Hepatic stellate cell (primary cell): ENCODE results near the gene LEPROT.
A peak's percentile ranks its signal among the peaks of the same experiment; 100 is the strongest.
"Not testable (repeated sequence)": the region's sequence is repeated elsewhere in the genome, so short reads cannot be mapped to it uniquely, and the experiment has no call there.

Source experiments
- DNase-seq: peaks from one replicate; pipeline ENCODE4 v3.0.0; 2011; ENCODE audit warnings: low spot score

Gene LEPROT, protein sequence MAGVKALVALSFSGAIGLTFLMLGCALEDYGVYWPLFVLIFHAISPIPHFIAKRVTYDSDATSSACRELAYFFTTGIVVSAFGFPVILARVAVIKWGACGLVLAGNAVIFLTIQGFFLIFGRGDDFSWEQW

DNA sequence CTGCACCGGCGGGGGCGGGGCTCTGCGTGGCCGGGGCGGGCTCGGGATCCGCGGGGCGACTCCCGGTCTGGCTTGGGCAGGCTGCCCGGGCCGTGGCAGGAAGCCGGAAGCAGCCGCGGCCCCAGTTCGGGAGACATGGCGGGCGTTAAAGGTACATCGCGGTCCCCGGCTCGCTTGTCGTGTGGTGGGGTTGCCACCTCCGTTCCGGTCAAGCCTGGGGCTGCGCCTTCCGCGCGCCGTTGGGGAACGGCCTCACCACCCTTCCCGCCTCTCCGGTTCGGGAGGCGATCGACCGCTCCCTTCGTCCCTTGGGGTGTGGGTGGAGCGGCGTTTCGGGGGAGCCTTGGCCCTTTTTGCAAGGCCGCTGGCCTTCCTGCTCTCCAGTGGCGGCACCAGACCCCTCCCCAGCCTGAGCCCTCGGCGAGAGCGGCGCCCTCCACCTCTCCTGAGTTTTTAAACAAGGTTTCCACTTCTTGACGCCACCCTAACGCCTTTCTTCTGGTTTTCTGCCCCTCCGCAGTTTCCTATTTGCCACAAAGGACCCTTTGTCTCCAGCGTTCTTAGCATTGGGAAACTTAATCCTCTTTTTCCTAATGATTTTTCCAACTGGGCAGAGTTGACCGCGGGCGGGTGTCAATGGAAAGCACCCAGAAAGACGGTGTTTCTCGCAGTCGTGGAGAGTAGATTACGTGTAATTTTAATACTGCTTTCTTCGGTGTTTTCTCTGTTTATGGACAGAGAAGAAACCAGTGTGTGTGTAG is at the start of gene LEPROT, which contains the start of gene LEPR:
Gene LEPROT, plus strand, starts transcription at position 79 of the 761 bp plus-strand sequence. Its CDS starts 57 bp downstream, at position 136.
Gene LEPR, plus strand, starts transcription at position 79 of the 761 bp plus-strand sequence. CDS start 144,898 bp downstream, outside the sequence.
- DNase-seq = no peak

DNA sequence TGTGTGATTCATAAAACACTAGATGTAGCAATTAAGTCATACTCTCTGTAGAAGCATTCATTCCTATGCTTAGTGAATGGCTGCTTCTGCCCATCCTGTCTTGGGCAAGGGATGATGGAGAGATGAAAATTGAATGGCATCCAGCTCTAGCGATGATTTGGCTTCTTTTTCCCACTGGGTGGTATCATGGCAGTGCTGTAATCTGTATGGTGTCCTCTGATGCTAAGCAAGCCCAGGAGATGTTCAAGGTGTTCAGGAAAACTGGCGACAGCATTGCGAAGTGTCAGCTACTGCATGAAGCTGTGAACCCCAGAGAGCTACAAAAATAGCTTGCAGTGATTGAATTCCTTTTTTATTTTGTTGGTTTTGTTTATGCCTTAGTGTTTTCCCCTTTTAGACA is 48.9 kb upstream of the LEPROT start:
- DNase-seq = no peak

DNA sequence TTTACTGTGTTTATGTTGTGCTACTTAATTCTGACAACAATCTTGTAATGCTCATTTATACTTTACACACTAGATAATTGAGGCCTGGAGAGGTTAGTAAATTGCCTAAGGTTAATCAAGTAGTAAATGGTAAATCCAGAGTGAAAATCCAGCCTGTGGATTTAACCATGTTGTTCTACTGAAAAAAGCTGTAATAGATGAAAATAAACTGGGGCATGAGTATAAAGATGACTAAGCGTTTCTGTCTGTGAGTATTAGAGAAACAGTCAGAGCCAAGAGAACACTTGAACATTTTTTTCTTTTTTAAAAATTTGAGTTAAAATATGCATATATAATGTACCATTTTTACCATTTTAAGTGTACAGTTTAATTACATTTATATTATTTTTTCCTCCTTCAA is 47.9 kb upstream of the LEPROT start:
- DNase-seq = peak; percentile 4

DNA sequence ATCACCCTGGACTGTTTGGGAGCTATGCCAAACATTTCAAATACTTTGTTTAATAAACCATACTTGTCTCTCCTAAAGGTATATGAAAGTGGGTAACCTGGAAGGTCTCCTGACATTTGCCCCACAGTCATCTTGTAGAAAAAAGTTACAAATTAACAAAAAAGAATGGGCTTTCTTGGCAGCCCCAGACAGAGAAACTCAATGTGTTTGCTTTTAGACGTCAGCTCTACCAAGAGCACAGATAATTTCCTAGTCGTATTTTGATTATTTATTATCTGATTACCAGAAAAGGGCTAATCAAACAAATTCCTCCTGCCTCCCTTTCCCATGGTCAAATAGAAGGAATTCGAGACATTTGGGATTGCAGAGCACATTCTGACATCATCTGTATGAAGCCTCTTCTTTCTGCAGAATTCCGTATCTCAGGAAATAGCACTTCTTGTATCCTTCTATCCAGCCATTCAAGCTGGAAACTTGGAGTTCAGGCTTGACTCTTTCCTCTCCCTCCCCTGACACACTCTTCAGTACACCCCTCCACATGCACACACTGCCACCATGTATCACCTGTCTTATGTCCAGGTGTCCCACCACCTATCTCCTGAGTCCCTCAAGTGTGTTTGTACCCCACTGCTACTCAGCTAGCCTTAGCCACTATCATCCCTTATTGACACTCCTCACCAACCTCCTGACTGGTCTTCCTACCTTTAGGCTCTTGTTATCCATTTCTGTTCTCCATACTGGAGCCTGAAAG is 42.8 kb upstream of the LEPROT start:
- DNase-seq = no peak

DNA sequence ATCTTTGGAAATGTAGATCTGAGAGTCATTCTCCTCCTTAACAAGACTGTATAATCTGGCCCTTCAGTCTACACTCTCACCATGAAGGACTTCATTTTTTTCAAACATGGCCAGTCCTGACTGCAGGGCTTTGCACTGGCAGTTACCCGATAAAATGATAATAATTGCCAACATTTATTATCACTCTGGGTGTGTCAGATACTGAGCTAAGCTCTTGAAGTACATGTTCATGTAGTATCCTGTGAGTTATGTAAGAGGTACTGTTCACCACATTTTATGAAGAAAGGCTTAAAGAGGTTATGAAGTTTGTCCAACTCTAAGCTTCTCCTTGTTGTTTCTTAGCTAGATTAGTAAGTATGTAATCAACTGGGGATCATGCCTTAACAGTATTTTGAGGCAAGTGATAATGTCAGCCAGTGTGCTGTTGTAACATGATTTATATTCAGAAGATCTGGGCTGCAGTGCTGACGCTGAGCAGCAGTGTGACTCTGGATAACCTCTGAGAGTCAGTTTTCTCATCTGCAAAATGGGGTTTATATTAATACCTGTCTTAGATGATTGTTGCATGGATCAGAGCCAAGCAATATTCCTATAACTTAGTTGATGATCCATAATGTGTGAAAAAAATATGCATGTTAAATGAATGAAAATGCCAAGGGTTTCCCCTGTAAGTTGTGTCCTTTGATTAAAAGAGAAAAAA is 42.1 kb upstream of the LEPROT start:
- DNase-seq = no peak

DNA sequence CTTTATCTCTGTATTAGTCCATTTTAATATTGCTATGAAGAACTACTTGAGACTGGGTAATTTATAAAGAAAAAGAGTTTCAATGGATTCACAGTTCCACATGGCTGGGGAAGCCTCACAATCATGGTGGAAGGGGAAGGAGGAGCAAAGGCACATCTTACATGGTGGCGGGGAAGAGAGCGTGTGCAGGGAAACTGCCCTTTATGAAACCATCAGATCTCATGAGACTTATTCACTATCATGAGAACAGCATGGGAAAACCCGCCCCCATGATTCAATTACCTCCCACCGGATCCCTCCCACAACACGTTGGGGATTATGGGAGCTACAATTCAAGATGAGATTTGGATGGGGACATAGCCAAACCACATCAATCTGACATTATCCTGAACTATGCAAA is 36.0 kb upstream of the LEPROT start:
- DNase-seq = not testable (repeated sequence)

DNA sequence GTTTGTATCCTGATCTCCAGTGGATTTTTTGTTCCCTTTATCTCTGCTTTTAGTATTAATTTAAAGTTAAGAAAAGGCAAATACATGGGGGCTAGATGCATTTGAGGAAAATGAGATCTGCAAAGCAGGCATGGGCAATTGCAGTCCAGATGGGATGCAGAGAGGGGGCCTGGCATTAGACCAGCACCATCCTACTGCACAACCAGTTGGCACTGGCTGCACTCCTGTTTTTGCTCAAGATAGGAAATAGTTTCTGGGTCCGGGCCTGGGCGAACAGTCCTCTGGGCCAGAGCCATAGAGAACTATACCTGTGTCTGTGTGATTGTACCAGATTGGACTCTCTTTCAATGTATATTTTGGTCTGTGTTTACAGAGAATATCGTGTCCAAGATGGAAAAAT is 34.0 kb upstream of the LEPROT start:
- DNase-seq = no peak

DNA sequence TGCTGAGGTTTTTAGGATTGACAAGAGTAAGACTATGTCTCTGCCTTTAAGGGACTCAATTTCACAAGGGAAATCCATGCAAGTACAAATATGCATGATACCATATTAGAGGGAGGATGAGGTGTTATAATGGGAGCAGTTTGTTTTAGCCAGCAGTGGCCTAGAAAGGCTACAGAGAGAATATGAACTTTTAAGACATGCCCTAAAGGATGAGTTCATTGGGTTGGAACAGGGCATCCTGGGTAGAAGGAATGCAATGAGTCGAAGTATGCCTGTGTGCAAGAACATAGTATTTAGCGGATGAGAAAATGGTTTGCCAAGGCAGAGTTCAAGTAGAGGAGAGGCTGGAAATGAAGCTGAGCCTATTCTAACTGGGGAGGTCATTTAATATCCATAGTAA is 32.6 kb upstream of the LEPROT start:
- no peak for DNase-seq

DNA sequence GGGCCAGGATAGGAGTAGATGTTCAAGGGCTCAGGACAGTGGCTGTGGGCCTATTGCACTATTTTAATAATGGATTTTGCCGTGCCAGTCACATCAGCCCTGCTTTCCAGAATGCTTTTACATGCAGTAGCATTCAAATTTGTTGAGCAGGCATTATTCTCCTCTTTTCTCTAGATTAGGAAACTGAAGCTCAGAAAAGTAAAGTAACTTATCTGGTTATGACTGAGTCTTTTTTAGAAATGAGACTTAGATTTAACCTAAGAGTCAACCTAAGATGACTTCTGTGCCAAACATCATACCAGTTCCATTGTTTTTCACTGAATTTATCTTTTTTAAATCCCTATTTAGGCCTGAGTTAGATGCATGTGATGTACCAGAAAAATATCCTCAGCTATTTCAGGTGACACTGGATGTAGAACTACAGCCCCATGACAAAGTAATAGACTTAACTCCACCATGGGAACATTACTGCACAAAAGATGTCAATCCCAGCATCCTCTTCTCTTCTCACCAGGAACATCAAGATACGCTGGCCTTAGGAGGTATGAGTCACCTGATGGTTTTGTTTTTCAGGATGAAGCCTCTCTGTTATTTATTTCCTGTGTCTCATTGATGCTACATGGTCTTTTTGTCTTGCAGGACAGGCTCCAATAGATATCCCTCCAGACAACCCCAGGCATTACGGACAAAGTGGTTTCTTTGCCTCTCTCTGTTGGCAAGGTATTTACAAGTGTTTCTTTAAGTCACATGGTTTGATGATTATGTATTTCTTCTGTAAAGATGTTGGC is 31.4 kb upstream of the LEPROT start:
- DNase-seq = no peak

DNA sequence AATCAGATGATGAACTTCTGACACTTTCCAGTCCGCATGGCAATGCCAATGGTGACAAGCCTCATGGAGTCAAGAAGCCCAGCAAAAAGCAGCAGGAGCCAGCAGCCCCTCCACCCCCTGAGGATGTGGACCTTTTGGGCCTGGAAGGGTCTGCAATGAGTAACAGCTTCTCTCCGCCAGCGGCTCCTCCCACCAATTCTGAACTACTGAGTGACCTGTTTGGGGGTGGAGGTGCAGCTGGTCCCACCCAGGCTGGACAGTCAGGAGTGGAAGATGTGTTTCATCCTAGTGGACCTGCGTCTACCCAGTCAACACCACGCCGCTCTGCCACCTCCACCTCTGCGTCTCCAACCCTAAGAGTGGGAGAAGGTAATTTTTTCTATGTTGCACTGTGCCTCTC is 28.0 kb upstream of the LEPROT start:
- no peak for DNase-seq

DNA sequence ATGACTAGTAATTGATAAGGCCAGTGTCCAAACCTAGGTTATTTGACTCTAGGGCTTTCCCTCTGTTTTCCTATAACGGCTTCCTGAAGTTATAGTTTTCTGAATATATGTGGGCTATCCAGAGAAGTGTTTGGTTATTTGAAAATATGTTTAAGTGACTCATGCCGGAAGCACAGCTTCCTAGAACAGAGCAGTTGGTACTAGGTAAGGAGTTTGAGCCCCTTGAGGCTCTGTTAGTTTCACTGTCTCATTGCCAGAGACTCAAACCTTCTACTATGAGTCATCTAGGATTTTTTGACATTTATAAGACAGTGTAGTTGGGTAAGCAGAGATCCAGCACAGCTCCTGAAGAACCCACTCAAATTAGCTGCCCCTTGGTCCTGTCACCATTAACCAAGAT is 27.1 kb upstream of the LEPROT start:
- peak; percentile 9 for DNase-seq

DNA sequence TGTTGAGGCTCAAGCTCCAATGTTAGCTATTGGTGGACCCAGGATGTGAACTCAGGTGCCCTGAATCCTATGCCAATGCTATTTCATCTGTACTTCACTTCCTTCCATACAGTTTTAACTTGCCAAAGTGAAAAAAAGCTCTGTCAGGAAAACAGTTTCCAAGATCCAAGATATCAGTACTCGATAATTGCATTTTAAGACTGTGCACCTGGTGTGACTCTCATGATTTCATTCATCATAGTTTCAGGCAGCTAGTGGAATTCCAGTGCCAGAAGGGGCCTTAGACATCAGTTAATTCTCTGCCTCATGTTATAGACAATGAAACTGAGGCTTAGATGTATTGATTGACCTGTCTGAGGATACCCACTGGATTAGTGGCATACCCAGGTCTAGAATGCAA is 26.5 kb upstream of the LEPROT start:
- DNase-seq = no peak

DNA sequence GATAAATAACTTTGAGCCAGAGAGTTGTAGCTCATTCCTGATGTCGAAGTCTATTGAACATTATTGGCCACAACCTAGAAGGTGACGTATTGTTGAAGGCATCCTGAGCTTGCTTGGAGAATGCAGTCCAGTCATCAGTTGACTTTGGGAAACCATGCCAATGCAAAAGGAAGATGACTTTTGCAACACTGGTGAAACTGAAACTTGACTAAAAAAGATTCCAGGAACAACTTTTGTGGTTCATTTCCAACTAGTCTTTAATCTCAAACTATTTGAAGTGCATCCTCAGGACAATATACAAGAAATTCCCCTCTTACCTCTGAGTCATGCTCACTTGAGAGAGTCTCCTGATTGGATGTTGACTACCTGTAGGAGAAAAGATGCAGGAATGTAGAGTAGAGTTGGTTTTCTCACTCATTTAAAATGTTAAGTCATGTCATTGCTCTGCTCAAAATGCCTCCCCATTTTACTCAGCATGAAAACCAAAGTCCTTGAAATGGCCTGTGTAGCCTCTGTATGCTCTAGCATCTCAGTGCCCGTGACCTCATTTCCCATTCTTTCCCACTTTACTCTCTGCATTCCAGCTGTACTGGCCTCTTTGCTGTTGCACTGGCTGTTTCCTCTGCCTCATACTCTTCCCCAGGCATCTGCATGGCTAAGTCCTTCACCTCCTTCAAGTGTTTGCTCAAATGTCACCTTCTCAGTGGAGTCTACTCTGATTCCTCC is 24.4 kb upstream of the LEPROT start:
- DNase-seq = no peak

DNA sequence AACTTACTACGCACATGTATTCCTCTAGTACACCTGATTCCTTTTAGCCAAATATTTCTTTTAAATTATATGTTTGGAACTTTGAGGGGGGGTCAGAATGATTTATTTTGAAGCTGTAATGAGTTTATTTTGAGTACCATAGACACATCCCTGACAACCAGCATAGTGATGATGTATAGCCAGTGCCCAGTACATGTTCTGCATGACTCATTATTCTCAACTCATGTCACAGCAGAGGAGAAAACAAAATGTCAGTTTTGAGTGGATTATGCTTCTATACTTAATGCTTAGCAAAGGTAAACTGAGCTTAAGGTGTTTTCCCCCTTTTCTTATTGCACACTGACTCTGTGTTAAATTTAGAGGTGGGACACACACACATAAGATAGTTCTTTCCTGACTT is 22.4 kb upstream of the LEPROT start:
- no peak for DNase-seq

DNA sequence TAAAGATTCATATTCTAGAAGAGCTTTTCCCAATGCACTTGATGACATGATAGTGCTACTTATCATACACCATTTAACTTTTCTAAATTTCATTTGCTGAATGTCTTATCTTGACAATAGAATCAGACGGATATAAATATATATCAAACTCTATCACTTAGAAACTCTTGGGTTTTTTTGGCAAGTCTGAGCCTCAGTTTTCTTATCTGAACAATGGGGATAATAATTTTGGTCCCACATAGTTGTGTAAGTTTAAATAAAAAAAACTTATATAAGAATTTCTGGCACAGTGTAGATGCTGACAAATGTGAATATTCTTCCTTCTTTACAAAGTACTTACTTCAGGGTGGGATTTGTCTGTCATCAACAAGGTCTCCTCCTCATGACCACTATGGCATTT is 21.5 kb upstream of the LEPROT start:
- no peak for DNase-seq

DNA sequence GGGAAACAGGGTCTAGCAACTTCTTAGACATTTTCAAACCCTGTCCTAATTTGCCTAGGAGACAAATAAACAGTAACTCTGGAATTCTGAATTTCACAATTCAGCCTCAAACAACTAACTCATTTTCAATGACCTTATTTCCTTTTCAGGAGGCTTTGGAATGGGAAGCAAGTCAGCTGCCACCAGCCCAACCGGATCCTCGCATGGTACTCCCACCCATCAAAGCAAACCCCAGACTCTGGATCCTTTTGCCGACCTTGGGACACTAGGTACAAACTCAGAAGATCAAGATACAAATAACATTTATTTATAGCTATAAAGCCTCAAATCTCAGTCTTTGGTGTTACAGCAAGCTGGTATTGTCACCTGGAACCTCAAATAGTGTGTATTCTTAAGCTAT is 18.9 kb upstream of the LEPROT start:
- no peak for DNase-seq

DNA sequence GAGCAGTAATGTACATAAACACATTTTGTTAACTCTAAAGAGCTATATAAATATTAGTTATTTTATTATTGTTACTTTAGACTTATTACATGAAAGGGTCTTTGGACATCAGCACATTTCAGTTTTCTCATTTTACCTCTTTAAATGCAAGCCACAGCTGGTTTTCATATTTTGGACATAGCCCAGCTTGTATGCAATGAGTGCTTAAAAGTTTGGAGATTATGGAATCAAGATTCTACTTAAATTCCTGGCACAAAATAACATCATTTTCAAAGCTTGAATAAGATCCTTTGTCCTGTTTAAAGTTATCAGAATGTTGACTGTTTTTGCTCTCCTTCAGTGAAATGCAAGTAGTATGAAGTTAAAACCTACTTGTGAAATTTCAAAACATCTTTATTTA is 15.5 kb upstream of the LEPROT start:
- DNase-seq = no peak

DNA sequence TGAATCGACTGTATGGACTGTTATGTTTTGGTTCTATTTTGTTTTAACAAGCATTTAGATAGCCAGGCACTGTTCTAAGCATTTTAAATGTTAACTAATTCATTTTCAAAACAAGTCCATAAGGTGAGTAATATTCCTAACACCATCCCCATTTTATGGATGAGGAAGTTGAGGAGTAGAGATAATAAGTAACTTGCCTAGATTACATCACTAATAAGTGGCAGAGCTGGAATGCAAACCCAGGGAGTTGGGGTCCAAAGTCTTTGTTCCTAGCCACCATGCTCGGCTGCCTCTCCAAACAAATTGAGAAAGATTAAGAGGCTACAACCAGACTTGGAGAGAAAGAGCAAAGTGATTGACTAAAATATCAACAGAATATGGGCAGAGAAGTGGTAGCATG is 12.6 kb upstream of the LEPROT start:
- no peak for DNase-seq

DNA sequence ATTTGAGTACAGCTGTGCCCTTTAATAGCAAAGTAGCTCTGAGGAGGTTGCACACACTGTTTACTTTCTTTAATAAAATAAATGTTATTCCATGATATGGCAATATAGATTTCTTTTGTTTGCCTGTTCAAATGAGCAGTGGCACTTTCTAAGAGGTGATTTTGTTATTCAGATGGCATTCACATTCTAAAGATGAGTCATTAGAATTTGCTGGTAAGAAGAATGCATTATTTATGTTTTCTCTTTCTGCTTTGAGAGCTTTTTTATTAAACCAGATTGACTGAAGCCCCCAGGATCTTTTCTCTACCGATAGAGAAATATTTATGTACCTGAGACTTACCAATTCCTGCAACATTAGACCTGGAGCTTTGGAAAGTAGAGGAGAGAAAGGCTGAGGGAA is 11.2 kb upstream of the LEPROT start:
- DNase-seq = no peak

DNA sequence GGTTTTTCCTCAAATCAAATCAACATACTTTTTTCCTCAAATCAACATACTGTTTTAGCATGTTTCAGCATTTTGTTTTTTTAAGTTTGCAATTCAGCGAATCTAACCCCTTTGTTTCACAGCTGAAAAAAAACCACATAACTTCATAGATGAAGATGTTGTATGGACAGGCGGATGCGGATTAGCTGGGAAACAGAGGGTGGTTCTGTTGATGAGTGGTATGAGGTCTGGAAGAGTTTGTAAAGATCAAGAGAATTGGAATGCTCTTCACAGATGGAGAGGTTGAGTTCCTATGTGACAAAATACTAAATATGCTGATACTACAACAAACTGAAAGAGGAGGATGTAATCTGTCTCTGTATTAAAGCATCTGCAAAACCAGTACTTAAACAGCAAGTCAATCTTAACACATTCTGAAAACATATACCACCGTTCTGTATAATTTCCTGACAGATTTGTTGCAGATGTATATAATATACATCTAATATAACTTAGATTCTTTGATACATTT is 10.6 kb upstream of the LEPROT start:
- DNase-seq = no peak
